ENCODE results near the gene IL32. TPM values are rescaled to one million over a fixed set of nuclear protein-coding genes. Genes with fewer than 3 reads are reported as not detected.

IL32 gene
- total RNA-seq, 1 experiment from 2014 or later: 4.7 TPM

DNA sequence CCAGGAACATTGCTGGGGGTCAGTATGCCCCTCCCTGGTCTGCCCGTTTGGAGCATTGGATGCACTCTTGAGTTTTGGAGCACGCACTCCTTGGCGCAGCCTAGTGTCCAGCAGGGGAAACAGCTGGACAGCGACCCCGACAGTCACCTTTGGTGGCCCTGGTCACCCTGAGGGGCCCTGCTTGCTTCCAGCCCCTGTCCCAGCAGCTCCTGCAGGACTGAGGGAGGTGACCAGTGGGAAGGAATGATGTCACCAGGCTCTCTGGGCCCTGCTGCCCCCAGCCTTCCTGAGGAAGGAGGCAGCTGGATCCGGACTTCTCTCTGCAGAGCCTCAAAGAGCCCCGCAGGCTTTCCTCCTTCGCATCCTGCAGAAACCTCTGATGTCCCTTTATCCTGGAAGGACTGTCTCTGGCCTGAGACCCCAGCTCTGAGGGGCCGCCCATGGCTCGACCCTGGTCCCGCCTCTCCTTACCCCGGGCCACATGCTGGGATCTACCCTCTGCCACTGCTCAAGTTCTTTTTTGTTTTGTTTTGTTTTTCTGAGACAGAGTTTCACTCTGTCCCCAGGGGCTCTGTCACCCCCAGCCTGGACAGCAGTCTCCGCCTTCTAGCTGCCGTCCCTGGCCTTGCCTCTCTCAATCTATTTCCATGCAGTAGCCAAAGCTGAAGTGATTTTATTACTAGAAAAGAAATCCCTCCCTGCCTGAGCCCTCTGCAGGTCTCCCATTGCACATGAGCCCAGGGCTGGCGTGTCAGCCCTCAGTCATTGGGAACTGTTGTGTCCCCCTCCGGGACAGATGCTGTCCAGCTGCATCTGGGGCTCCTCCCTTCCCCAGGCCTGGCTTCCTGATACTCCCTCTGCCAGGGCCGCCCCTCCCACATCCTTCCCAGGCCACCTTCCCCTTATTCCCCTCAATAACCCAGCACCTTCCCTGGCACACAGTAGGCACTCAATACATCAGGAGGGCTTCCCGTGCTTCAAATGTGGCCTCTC lies 22.1 kb downstream of the IL32 start (continued):
- TF ChIP-seq, protein P1, sequence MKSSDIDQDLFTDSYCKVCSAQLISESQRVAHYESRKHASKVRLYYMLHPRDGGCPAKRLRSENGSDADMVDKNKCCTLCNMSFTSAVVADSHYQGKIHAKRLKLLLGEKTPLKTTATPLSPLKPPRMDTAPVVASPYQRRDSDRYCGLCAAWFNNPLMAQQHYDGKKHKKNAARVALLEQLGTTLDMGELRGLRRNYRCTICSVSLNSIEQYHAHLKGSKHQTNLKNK (CRISPR knock-in tag; IDR thresholded peaks at IDR 0.05): peak; percentile 14; the same call in 1 of the 2 replicates
- TF ChIP-seq ZNF219 (CRISPR knock-in tag; IDR thresholded peaks at IDR 0.05; ENCODE audit: borderline replicate concordance): 0 out of 2 replicates have a peak, but pooled peaks have one; percentile 42
- TF ChIP-seq ZNF138 (CRISPR knock-in tag; conservative IDR thresholded peaks at IDR 0.05): no peak
- TF ChIP-seq ZNF317 (CRISPR knock-in tag; IDR thresholded peaks at IDR 0.05; ENCODE audit: borderline replicate concordance, low read depth): no peak
- TF ChIP-seq SMAD4 (CRISPR knock-in tag; IDR thresholded peaks at IDR 0.05): no peak

DNA sequence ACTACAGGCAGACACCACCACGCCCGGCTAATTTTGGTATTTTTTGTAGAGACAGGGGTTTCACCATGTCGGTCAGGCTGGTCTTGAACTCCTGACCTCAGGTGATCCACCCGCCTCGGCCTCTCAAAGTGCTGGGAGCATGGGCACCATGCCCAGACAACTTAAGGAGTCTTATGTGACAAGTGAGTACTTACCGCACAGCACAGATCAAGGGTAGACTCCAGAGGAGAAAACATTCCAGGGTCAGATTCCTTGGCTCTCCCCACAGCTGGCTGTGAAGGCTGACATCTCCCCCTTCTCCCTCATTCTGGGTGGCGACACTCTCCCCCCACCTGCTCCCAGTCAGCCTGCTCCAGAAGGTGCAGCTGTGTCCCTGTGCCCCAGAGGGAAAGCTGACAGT lies 23.0 kb downstream of the IL32 start:
- H3K27me3 Mint-ChIP-seq (ENCODE audit: low read depth): no peaks in the 10 kb centered on the region
- no peak for DNase-seq (ENCODE audit: low spot score)
- H3K4me3 Mint-ChIP-seq: no peak overlapping the region
- H3K27ac Mint-ChIP-seq: peak overlapping the region; percentile 84
- H3K9me3 Mint-ChIP-seq: no peaks in the 10 kb centered on the region
- H3K36me3 Mint-ChIP-seq: peaks cover 38% of the 10 kb centered on the region
- TF ChIP-seq, protein P2, sequence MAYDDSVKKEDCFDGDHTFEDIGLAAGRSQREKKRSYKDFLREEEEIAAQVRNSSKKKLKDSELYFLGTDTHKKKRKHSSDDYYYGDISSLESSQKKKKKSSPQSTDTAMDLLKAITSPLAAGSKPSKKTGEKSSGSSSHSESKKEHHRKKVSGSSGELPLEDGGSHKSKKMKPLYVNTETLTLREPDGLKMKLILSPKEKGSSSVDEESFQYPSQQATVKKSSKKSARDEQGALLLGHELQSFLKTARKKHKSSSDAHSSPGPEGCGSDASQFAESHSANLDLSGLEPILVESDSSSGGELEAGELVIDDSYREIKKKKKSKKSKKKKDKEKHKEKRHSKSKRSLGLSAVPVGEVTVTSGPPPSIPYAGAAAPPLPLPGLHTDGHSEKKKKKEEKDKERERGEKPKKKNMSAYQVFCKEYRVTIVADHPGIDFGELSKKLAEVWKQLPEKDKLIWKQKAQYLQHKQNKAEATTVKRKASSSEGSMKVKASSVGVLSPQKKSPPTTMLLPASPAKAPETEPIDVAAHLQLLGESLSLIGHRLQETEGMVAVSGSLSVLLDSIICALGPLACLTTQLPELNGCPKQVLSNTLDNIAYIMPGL (CRISPR knock-in tag; IDR thresholded peaks at IDR 0.05): no peak
- TF ChIP-seq, protein P3, sequence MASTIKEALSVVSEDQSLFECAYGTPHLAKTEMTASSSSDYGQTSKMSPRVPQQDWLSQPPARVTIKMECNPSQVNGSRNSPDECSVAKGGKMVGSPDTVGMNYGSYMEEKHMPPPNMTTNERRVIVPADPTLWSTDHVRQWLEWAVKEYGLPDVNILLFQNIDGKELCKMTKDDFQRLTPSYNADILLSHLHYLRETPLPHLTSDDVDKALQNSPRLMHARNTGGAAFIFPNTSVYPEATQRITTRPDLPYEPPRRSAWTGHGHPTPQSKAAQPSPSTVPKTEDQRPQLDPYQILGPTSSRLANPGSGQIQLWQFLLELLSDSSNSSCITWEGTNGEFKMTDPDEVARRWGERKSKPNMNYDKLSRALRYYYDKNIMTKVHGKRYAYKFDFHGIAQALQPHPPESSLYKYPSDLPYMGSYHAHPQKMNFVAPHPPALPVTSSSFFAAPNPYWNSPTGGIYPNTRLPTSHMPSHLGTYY (CRISPR knock-in tag; IDR thresholded peaks at IDR 0.05): no peak
- TF ChIP-seq ZNF396 (CRISPR knock-in tag; IDR thresholded peaks at IDR 0.05; ENCODE audit: borderline replicate concordance) (no peak), OVOL2 (CRISPR knock-in tag; IDR thresholded peaks at IDR 0.05; ENCODE audit: borderline replicate concordance) (no peak), ATF1 (CRISPR knock-in tag; IDR thresholded peaks at IDR 0.05) (no peak), NR3C1 (CRISPR knock-in tag; conservative IDR thresholded peaks at IDR 0.05; ENCODE audit: low read depth) (no peak), TP53 (CRISPR knock-in tag; IDR thresholded peaks at IDR 0.05) (no peak)
- TF ChIP-seq, protein P4, sequence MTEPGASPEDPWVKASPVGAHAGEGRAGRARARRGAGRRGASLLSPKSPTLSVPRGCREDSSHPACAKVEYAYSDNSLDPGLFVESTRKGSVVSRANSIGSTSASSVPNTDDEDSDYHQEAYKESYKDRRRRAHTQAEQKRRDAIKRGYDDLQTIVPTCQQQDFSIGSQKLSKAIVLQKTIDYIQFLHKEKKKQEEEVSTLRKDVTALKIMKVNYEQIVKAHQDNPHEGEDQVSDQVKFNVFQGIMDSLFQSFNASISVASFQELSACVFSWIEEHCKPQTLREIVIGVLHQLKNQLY (CRISPR knock-in tag; IDR thresholded peaks at IDR 0.05): no peak
- TF ChIP-seq, protein P5, sequence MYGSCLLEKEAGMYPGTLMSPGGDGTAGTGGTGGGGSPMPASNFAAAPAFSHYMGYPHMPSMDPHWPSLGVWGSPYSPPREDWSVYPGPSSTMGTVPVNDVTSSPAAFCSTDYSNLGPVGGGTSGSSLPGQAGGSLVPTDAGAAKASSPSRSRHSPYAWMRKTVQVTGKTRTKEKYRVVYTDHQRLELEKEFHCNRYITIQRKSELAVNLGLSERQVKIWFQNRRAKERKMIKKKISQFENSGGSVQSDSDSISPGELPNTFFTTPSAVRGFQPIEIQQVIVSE (CRISPR knock-in tag; IDR thresholded peaks at IDR 0.05; ENCODE audit: borderline replicate concordance): no peak
- ATAC-seq: no peak
- CTCF ChIA-PET: interaction anchor here (0.8 to 5.2 kb wide), 5 partner anchors 13 to 43 kb away, joined by 3 to 52 read pairs (median 13); no protein-coding TSS in a partner anchor
- H3K4me1 Mint-ChIP-seq: peaks cover 28% of the 10 kb centered on the region
- POLR2A ChIA-PET: interaction anchor here (1.0 to 1.7 kb wide), 3 partner anchors 10 to 41 kb away, joined by 3 to 12 read pairs (median 3); partner anchors contain the start of gene ZSCAN10

DNA sequence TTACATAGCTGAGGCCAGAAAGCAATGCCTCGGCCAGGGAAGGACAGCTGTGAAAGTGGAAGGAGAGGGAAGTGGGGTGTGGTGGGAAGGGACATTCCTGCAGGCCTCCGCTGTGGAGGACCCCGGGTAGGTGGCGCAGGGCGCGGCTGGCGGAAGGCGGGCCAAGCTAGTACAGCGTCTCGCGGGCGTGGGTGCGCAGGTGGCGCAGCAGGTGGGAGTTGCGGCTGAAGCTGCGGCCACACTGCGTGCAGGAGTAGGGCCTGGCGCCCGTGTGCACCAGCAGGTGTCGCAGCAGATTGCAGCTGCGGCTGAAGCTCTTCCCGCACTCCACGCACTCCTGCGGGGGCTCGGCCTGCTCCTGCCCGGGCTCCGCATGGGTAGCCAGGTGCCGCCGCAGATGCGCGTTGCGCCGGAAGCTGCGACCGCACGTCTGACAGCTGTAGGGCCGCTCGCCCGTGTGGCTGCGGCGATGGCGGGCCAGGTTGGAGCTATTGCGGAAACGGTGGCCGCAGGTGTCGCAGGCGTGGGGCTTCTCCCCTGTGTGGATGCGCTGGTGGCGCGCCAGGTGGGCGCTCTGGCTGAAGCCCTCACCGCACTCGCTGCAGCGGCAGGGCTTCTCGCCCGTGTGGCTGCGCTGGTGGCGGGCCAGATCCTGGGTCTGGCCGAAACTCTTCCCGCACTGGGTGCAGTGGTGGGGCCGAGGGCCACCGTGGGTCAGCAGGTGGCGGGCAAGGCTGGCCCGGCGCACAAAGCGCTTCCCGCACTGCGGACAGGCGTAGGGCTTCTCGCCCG lies 23.7 kb downstream of the IL32 start:
- Mint-ChIP-seq H3K27ac (peak overlapping the region; percentile 84), H3K4me3 (no peak overlapping the region), H3K4me1 (peaks cover 30% of the 10 kb centered on the region), H3K36me3 (peaks cover 38% of the 10 kb centered on the region), H3K27me3 (ENCODE audit: low read depth) (no peaks in the 10 kb centered on the region), H3K9me3 (no peaks in the 10 kb centered on the region)
- ChIA-PET POLR2A (interaction anchor here (1.3 to 1.6 kb wide), 3 partner anchors 9 to 74 kb away, joined by 3 to 4 read pairs (median 3); partner anchors contain the start of gene ZSCAN10), CTCF (interaction anchor here (0.8 to 5.2 kb wide), 7 partner anchors 9 to 61 kb away, joined by 3 to 52 read pairs (median 7); no protein-coding TSS in a partner anchor)
- TF ChIP-seq KAT7 (CRISPR knock-in tag; IDR thresholded peaks at IDR 0.05; ENCODE audit: borderline replicate concordance): 0 out of 2 replicates have a peak, but pooled peaks have one; percentile 43
- TF ChIP-seq, protein P4 (CRISPR knock-in tag; IDR thresholded peaks at IDR 0.05): 0 out of 2 replicates have a peak, but pooled peaks have one; percentile 51
- TF ChIP-seq, protein P6, sequence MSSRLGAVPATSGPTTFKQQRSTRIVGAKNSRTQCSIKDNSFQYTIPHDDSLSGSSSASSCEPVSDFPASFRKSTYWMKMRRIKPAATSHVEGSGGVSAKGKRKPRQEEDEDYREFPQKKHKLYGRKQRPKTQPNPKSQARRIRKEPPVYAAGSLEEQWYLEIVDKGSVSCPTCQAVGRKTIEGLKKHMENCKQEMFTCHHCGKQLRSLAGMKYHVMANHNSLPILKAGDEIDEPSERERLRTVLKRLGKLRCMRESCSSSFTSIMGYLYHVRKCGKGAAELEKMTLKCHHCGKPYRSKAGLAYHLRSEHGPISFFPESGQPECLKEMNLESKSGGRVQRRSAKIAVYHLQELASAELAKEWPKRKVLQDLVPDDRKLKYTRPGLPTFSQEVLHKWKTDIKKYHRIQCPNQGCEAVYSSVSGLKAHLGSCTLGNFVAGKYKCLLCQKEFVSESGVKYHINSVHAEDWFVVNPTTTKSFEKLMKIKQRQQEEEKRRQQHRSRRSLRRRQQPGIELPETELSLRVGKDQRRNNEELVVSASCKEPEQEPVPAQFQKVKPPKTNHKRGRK (CRISPR knock-in tag; IDR thresholded peaks at IDR 0.05; ENCODE audit: borderline replicate concordance): no peak
- ATAC-seq (no peak), DNase-seq (ENCODE audit: low spot score) (no peak)

Measured in WTC11 (cell line).